Stimulated activated CD4-positive, alpha-beta T cell treated with anti-CD3 and anti-CD28 coated beads, TNF-alpha, amount 100 ng/mL, for 24 hours (primary cell): ENCODE measurements around the gene HM13.
A peak's percentile ranks its signal among the peaks of the same experiment; 100 is the strongest.
"Not testable (repeated sequence)": the region's sequence is repeated elsewhere in the genome, so short reads cannot be mapped to it uniquely, and the experiment has no call there.

ENCODE experiments used
- DNase-seq, 3 experiments: peaks; one replicate each; pipeline ENCODE4 v3.0.0-alpha.2; 2020; ENCODE audit warnings: low read depth in 3 of 3

Gene HM13

GRCh38 chr20:31502884-31503673 lies 11.2 kb upstream of the HM13 start:
- DNase-seq, result peak; percentile 54 to 75 (median 69)

- no peak for DNase-seq
Measured at GRCh38 chr20:31505903-31506302, 8.3 kb upstream of the HM13 start.

GRCh38 chr20:31508517-31509244 lies 5.6 kb upstream of the HM13 start:
- DNase-seq, result no peak

- no peak for DNase-seq
Measured at GRCh38 chr20:31515072-31515774, 981 bp downstream of the HM13 start.

- no peak for DNase-seq
Measured at GRCh38 chr20:31515775-31516107, 1.5 kb downstream of the HM13 start.

GRCh38 chr20:31516166-31516565 lies 1.9 kb downstream of the HM13 start:
- no peak for DNase-seq

- DNase-seq, result no peak
Measured at GRCh38 chr20:31516651-31517050, 2.4 kb downstream of the HM13 start.

- no peak for DNase-seq
Measured at GRCh38 chr20:31517373-31517772, 3.1 kb downstream of the HM13 start.

- not testable (repeated sequence) for DNase-seq
Measured at GRCh38 chr20:31521267-31521666, 7.0 kb downstream of the HM13 start.

- no peak for DNase-seq
Measured at GRCh38 chr20:31522731-31523130, 8.5 kb downstream of the HM13 start.

GRCh38 chr20:31523361-31524283 lies 9.4 kb downstream of the HM13 start:
- no peak for DNase-seq

GRCh38 chr20:31527266-31527665 lies 13.0 kb downstream of the HM13 start:
- no peak for DNase-seq

GRCh38 chr20:31535298-31535697 lies 21.1 kb downstream of the HM13 start:
- DNase-seq, result no peak

GRCh38 chr20:31536575-31536974 lies 22.3 kb downstream of the HM13 start:
- DNase-seq, result no peak

- no peak for DNase-seq
Measured at GRCh38 chr20:31537116-31537871, 23.1 kb downstream of the HM13 start.

- DNase-seq, result no peak
Measured at GRCh38 chr20:31537890-31538289, 23.6 kb downstream of the HM13 start.

- no peak for DNase-seq
Measured at GRCh38 chr20:31538326-31538725, 24.1 kb downstream of the HM13 start.

- DNase-seq, result not testable (repeated sequence)
Measured at GRCh38 chr20:31539636-31540035, 25.4 kb downstream of the HM13 start.

GRCh38 chr20:31540406-31540805 lies 26.2 kb downstream of the HM13 start:
- no peak for DNase-seq

GRCh38 chr20:31542201-31542842 lies 28.1 kb downstream of the HM13 start:
- no peak for DNase-seq
